GM18861 (cell line): Measurements from ENCODE around the gene CDK6.
A peak's percentile ranks its signal among the peaks of the same experiment; 100 is the strongest.

Experiments used
- ATAC-seq: cut with Tn5 transposase; IDR thresholded peaks from one replicate; pipeline ENCODE4 v1.9.1; 2021; ENCODE audit not compliant: unreplicated experiment

Gene CDK6

GRCh38 chr7:92740134-92740533 is 96.2 kb downstream of the CDK6 start:
- no peak for ATAC-seq

DNA sequence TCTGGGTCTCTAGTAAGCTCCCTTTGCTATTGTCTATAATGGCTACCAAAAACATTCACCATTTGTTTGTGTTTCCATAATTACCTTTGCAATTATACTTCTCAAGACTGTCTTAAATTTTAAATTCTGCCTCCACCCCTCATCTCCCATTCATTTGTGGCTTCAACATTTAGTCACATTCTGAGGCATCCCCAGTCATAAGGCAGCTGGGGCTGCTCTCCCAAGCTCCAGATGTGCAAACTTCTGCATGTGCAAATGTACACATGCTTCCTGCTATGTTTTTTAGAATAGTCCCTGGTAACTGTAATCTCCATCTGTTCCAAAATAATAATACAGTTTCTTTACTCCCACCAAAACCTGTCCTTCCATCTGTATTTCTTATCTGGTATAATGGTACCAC is 97.3 kb downstream of the CDK6 start:
- no peak for ATAC-seq

- ATAC-seq: peak; percentile 74
Measured at GRCh38 chr7:92737706-92738105, 98.7 kb downstream of the CDK6 start.

DNA sequence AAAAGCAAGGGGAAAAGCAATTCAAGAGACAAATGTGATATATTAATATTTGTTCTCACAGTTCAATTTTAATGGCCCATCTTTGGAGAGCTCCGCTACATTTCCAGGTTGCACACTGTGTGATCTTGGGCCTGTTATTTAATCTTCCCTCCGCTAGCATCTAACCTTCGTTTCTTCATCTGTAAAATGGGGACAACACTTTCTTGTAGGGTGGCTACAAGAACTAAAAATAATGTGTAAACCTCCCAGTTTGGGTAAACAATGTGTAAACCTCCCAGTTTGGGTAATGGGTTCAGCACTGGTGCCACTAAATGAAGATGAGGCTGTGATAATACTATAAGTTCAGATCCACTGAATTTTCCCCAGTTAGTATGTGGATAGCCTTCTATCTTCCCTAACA is 99.5 kb downstream of the CDK6 start:
- ATAC-seq: no peak

GRCh38 chr7:92735707-92736106 is 100.7 kb downstream of the CDK6 start:
- ATAC-seq: no peak

- no peak for ATAC-seq
Measured at GRCh38 chr7:92732316-92733036, 103.9 kb downstream of the CDK6 start.

GRCh38 chr7:92731335-92732063 is 104.9 kb downstream of the CDK6 start:
- ATAC-seq: no peak

GRCh38 chr7:92730808-92731207 is 105.6 kb downstream of the CDK6 start:
- no peak for ATAC-seq

DNA sequence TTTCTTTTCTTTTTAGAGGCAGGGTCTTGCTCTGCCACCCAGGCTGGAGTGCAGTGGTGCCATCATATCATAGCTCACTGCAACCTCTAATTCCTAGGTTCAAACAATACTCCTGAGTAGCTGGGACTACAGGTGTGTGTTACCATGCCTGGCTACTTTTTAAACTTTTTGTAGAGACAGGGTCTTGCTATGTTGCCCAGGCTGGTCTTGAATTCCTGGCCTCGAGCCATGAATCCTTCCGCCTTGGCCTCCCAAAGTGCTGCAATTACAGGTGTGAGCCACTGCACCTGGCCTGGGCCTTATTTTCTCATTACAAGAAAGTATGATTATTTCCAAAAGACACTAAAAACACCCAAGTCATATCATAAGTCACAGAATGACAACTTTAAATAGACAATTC is 106.6 kb downstream of the CDK6 start:
- no peak for ATAC-seq

- ATAC-seq: no peak
Measured at GRCh38 chr7:92729172-92729571, 107.2 kb downstream of the CDK6 start.

DNA sequence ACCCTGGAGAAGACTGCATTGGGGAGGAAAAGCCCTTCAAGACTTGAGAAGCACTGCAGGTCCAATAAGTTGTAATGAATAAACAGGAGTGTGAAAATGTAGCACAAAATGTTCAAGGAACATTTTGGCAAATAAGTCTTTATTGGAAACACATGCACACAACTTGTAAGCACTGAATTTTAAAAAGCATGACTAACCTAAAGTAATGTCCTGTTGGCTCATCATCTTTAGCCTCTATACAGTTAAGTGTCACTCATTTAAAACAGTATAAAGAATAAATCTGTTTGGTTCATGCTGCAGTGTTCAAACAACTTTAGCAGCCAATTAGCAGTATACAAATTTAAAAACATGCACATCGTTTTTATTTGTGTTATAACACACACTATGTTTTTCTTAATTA is 108.6 kb downstream of the CDK6 start:
- no peak for ATAC-seq

GRCh38 chr7:92725161-92725925 is 111.0 kb downstream of the CDK6 start:
- no peak for ATAC-seq

DNA sequence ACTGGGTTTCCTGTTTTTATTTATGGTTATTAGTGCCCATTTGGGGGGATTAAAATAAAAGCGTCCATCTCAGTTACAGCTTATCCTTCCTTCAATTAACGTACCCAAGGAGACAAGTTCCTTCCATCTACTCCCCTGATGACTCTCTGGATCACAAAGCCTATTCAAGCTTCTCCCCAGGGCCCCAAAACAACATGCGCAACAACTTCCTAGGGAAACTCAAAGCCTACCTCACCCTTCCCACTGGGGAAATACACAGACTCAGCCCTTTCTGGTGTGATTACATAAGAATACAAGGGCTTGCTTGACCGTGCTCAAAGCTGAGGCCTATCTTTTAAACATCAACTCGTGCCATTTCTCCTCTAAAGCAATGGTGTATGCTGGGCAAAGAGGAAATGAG is 112.4 kb downstream of the CDK6 start:
- ATAC-seq: no peak

DNA sequence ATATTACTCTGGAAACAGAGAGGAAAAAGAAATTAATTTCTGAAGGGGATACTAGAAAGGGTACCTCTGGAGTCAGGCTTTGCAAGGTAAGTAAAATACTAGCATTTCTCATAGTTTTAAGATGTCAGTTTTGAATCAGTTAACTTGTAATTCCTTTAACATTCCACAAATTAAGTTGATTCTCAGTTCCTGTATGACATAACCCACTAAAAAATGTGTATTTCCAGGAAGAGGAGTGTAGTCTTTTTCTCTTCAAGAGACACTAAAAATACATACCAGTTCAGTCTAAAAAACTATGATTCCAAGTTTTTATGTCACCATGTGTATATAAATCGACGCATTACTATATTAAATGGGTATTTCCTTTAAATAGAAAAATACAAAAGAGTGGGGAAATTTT is 113.2 kb downstream of the CDK6 start:
- no peak for ATAC-seq

GRCh38 chr7:92722541-92722940 is 113.8 kb downstream of the CDK6 start:
- ATAC-seq: no peak

DNA sequence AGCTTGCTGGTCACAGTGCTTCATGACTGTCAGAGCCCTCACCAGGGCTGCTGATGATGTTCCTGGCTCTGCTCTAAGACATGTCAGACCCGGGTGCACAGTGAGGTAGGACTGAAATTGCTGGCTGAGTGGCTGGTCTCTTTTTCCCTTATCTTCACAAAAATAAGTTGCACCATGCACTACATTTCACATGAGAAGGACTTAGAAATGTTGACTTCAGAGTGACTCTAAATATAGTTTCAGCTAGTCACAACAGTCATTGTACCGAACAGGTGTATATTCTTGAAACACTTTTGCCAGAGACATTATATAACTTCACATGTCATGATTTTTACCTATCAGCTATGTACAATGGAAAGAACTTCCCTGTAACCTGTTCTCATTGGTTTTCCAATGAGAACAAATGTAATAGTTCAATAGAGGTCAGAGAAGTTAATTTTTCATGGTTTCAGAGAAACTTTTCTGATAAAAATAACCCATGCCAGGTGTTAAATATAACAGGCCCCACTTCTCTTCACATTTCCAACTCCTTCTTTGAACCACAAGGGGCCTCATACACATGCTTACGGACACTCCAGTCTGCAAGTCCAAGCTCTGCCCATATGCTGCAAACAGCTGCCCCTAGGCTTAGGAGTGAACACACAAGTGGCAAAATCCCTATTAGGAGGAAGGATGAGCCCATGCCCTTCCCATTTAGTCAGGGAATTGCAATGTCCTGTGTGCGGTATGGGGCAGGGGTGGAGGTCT is 115.6 kb downstream of the CDK6 start:
- peak; percentile 38 for ATAC-seq

DNA sequence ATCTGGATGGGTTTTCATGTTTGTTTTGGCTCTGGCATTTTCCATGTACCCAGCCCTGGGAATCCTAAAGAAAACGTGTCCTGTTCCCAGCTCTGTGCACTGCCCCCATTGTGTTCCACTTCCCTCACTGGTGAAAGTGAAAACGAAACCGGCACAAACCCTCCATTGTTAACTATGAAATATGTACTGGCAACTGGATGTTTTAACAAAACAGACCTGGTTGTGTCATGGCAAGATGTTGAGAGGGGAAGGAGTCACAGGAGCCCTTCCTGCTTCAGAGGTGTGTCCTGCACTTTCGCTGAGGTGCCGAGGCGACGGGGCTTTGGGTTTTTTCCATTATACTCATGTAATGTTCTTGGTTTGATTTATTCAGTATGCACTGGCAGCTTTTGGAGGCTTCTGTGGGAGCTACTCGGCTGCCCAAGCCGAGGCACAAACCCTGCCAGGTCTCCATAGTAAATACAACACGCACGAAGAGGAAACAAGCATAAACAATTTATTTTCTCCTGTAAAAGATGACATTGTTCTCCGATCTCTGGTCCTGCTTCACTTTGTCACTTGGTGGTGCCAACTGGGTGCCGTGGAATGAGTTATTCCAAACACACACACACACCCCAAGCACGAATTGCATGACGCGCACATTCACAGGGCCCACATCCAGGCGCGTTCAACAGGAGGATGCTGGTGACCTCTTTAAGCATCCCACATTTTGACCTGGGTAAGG is 118.2 kb downstream of the CDK6 start:
- ATAC-seq: peak; percentile 43

DNA sequence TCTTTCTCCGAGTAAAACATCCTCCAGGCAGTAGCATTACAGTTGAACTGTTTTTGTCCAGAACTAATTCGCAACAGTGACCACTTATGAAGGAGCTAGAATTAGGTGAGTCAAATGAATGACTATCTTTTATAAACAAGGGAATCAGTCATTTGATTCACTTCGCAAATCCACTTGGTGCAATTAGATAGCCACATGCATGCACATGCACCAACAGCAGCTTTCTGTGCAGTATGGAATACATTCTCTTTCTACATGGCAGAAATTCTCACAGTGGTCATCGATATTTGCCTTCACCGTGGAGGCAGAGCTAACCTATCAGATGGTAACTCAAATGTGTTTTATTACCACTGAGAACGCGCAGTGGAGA is 118.8 kb downstream of the CDK6 start:
- no peak for ATAC-seq

- ATAC-seq: no peak
Measured at GRCh38 chr7:92716825-92717580, 119.4 kb downstream of the CDK6 start.

GRCh38 chr7:92715963-92716362 is 120.4 kb downstream of the CDK6 start:
- ATAC-seq: no peak
